SW 1271 (cell line): ENCODE data around the gene DIAPH3.

Source experiments
- DNase-seq, 2 experiments: peaks; one replicate each; lab custom pipeline; 2025; lab: John Stamatoyannopoulos, UW

The DIAPH3 gene

DNA sequence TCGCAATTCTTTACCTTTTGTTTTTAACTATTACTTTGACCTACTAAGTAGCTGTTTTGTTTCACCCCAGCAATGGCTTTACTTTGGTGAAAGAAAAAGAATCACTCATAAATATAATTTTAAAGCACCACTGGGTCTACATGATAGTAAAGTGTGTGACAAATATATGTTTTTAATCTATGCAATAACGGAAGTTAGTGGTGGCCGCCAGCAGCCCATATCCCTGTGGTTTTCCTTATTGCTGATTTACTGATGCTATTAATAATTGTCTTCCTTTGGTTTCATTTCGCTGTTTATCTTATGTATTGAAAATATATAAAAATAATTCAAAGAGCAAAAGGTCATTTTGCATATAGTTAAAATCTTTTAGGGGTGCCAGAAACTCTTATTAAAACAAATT, 491.3 kb downstream of the DIAPH3 start:
- no peak for DNase-seq

DNA sequence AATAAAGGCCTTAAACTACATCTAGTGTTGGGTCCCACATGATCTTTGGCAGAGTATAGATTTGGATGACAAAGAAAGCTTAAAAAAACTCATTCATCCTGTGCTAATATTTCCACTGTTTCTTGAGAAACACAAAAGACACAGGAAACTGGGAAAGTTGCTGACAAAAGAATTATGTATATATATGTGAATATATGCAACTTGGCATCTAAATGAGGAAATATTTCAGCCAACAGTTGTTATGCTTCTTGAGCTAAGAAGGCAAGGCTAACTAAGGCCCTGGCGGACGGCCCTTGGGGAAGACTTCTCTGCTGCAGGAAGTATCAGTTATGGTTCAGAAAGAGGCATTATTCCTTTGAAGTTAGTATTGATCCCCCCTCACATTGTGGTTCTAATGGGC, 491.8 kb downstream of the DIAPH3 start:
- no peak for DNase-seq

- no peak for DNase-seq
These were observed 497.2 kb downstream of the DIAPH3 start for GRCh38 chr13:59666504-59666903.

DNA sequence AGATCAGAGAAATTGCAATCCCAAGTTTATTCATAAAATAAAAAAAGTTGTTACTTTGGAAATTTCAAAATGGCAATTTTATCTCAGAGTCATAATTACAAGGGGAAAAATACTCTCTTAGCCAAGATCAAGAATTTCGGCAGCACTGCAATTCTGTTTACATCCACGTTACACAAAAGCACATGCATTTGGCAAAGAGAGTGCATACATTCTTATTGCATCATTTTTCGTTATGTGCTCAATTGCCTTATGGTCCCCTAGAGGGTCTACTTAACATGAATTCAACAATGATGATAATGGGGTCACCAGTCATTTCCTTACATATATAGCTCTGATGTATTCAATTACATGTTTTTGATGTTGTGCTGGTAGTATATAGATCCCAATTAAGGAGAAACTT, 498.0 kb downstream of the DIAPH3 start:
- DNase-seq: no peak

DNA sequence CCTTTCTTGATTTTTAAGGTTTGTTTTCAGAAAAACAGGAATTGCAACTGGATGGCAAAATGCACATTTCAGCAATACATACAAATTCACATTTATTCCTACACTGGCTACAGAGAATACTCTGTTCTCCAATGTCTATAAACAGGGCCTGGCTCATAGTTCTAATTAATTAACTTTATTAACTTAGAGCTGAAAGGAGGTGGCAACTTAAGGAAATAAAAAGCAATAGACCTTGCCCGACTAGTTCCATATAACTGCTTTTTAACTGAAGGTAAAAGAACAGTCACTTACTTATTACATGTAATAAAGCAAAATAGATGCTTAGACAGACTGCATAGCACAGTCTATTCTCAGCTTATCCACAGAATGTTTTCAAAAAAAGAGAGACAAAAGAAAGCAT, 498.5 kb downstream of the DIAPH3 start:
- no peak for DNase-seq

- DNase-seq: no peak
These were observed 499.1 kb downstream of the DIAPH3 start for GRCh38 chr13:59664586-59664985.

GRCh38 chr13:59663707-59664106, 500.0 kb downstream of the DIAPH3 start:
- DNase-seq: no peak

DNA sequence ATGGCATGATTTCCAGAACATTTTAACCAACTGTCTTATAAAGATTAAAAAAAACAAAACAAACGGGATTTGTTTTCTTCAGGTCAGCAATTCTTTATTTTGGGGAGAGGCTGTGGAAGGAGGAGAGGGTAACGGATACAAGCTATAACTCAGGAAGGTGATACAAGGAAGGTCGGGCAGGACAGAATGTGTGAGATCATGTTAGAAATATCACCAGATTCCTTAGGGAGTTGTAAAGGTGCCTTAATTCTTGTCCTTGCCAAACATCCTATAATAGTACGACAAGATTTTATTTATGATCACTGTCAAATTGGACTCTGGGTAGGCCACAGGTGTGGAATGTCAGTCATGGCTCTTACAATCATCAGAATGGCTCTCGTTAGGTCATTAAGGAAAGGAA, 503.1 kb downstream of the DIAPH3 start:
- no peak for DNase-seq

- no peak for DNase-seq
These were observed 503.7 kb downstream of the DIAPH3 start for GRCh38 chr13:59659981-59660380.

GRCh38 chr13:59658738-59659330, 504.9 kb downstream of the DIAPH3 start:
- no peak for DNase-seq

DNA sequence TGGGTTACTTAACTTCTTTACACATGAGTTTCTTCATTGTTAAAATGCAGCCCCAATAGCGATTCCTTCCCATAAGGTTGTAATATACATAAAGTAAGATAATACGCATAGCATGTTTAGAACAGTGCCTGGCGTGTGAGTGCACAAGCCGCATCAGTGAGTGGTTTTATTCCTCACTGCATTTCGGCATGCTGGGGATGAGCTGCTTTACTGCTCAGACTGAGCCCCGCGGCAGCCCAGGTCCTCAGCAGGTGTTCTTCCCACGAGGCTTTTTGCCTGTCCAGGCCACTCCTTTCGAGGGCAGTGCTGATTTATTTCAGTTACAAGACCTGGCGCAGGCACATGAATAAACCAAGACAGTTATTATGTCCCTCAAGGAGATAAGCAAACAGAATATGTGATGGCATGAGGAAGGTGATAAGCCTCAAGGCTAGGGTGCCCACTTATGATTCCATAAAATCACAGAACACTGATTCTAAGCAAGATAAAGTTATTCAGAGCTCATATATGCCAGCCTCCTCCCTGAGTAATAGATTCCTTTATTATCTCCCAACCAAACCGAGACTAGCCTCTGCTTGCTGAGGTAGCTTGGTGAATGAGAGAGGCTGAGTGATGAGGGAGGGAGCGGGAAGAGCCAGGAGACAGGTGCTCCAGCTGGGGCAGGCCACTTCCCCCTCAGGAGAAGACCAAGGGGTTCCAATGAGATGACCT, 505.5 kb downstream of the DIAPH3 start:
- DNase-seq: no peak

DNA sequence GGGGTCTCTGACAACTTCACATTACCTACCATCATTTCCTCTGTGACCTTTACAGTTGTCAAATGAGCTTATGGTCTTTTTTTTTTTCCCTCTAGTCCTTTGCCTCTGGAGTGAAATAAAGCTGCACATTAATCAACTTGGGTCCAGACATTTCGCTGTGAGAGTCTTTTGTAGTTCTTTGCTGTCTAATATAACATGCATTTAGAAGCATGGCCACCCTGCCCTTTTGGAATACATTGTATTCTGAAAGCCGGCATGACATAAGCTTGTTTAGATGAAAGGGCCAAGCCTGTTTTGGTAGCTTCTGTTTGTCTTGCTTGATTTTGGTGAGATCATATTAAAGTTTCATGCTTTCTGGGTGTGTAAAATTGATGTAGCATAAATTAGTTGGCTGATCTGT, 509.8 kb downstream of the DIAPH3 start:
- DNase-seq: no peak

DNA sequence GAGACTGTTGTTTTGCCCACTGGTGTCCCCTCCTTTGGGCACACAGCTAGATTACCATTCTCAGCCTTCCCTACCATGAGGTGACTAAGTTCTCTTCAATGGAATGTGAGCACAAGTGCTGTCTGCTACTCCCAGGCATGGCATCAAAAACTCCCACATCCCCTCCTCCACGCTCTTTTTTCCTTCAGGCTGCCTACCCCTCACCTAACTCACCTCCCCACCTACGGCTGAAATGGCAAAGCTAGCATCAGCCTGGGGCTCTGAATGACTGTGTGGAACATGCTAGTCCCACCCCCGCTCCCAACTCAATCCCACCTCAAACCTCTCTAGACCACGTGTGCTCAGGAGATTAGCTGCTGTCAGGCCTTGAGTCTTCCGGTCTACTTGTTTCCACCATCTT, 512.2 kb downstream of the DIAPH3 start:
- no peak for DNase-seq

- DNase-seq: no peak
These were observed 519.7 kb downstream of the DIAPH3 start for GRCh38 chr13:59643906-59644626.

DNA sequence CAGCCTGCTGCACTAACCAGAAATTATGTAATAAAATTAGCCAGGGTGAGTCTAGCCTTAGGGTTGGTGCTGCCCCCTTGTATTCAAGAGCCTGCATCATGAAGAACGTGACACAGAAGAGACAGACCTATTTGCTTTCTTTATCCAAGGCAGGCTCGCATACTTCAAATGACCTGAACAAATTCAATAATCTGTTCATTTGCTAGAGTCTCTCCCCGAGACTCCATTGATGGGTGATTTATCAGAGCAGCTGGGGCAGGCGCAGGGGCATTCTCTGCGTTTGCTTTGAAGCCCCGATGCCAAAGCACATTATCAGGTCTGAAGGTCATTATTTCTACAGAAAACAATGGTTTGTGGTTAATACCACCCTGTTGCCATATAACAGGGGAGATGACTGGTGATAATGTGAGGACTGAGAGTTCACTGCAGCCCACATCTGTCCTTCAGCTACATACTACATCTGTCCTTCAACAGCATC, 520.3 kb downstream of the DIAPH3 start:
- no peak for DNase-seq

DNA sequence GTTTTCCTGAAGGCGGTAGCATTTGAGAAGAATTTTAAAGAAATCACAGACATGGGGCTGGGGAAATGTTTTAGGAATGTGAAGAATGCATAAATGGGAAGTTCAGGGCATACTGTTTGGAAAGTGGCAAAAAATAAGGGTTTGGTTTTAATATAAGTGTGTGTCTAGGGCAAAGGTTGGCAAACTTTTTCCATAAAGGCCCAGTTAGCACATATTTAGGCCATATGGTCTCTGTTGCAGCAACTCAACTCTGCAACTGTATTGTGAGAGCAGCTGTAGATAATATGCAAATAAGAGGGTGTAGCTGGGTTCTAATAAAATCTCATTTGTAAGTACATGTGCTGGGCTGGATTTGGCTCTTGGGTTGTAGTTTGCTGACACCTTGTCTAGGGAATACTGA, 521.9 kb downstream of the DIAPH3 start:
- no peak for DNase-seq

DNA sequence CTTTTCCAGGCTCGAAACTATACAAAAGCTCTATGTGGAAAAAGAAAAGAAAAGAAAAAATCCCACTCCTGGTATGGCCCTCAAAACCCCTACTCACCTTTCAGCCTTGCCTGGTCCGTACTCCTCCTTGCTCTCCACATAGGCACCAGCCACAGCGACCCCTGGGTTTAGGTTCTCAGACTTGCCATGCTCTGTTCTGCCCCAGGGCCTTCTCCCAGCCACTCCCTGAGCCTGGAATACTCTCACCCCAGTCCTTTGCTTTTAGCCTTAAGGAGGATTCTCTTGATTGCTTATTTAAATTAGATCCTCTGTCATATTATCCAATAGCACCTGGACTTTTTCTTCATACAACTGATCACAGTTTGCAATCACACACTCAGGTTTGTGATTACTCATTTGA, 522.5 kb downstream of the DIAPH3 start:
- DNase-seq: no peak

- no peak for DNase-seq
These were observed 525.3 kb downstream of the DIAPH3 start for GRCh38 chr13:59638404-59638803.

DNA sequence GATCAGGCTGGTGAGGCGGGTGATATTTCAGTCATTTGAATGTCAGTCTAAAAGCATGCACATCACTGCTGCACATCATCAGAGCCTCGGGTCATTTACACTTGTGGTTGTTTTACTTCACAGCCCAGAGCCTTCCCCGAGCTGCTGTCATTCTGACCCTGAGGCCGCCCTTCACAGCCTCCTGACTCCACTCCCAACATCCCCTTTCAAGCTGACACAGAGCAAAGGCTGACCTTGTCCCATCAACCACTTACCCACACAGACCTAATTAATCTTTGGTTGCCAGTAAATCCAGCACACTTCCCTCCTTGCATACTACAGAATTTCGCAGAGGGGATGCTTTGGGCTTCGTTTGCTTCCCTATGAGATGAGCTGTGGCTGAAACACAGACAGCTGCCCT, 528.1 kb downstream of the DIAPH3 start:
- no peak for DNase-seq

DNA sequence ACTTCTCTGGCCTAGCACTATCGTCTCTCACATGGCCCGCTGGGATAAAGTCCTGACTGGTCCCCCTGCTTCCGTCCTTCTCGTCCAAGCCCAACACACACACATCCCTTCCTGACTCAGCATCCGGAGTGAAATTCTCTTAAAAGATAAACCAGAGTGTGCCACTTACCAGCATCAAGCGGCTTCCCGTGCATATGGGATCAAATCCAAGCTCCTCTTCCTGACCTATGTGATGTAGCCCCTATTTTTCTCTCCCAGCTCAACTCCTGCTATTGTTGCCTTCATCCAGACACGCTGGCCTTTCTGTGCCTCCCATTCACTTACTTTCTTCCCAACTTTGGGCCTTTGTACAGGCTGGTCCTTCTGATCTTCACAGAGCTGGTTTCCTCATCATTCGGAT, 530.4 kb downstream of the DIAPH3 start:
- no peak for DNase-seq

GRCh38 chr13:59631271-59631670, 532.5 kb downstream of the DIAPH3 start:
- no peak for DNase-seq

- no peak for DNase-seq
These were observed 538.6 kb downstream of the DIAPH3 start for GRCh38 chr13:59625111-59625510.

GRCh38 chr13:59623206-59623915, 540.4 kb downstream of the DIAPH3 start:
- no peak for DNase-seq
